ENCODE results near the gene GIMAP7.
"Not testable (repeated sequence)": the region's sequence is repeated elsewhere in the genome, so short reads cannot be mapped to it uniquely, and the experiment has no call there.

The GIMAP7 gene

DNA sequence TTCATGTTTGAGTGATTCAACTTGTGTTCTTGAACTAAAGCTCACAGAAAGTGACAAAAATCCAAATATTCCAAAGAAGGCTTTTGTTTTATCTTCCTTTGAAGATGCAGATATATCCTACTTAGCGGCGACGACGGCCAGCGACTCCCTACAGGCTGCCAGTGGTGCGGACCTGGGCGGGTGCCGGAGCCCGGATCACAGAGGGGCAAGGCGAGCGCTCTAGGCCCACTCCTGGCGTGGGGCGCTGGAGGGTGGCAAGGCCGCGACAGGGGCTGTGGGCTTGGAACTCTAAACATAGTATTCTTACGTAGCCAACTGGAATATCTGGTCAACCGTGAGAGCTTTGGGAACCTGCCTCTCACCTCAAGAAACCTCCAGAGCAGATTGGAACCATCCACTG, 914 bp upstream of the GIMAP7 start:
- no peak for DNase-seq (ENCODE audit: low spot score)

DNA sequence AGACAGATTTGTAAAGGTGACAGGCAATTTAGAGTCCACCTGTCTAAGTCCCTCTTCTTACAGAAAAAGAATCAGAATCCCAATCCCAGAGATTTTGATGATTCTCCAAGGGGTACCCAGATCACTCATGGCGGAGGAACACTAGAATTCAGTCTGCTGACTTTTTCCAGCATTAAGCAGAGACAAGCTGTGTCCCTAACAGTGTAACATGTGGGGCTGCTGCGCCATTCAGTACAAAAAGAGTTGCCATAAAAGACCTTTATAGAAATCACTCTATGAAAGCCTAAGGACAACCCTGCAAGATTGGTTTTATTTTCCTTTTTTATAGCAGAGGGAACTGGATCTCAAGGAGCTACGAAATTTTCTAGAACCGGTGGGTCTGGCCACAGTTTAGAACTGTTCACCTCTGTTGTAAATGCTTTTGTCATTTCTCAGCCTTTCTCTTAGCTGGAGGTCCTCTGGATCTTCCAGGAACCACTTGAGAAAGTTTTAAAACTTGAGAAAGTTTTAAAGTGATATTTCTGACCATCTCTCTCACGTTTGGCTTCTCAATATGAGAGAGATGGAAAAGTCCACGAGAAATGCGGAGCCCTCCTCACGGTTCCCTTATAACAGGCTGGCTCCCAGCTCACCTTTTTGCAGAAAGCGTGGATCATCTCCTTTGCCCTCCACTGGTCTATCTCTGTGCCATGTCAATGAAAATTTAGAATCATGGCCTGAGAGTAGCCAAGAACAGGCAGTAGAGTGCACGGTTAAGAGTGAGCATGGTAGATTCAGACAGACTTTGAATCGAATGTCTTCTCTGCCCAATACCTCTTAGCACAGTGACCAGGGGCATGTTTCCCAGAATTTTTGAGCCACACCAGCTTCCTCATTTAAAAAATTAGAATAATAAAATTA, 826 bp downstream of the GIMAP7 start:
- no peak for DNase-seq (ENCODE audit: low spot score)

DNA sequence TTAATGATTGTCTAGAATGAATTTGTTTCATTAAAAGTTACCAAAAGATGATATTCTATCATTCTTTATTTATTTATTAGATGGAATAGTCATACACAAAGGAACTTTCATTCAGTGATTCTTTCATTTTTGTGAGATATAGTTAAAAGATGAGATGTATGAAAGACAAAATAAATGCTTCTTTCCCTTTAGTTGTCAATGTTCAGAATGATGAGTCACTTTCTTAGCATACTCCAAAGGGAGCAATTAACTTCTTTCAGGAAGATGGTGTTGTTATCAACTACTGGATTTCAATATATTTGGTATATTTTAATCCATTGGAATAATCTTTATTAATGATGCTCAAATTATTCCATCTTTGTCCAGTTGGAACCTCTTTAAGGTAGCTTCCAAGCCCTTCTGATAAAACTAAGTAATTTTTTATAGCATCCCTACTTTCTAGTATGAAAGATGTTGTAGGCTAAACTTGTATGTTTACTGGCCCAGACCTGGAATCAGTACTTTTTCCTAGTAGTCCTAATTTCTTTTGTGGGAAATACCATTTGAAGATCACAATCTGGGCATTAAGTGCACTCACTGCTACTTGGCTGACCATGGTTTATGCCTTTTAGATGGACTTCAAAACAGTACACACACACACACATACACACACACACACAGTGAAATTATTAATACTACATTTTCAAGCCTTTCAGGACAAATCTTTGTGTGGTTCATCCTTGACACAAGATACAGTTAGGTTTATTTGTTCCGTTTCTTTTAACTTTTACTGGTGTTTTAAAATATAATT, 2.5 kb downstream of the GIMAP7 start:
- no peak for DNase-seq (ENCODE audit: low spot score)

DNA sequence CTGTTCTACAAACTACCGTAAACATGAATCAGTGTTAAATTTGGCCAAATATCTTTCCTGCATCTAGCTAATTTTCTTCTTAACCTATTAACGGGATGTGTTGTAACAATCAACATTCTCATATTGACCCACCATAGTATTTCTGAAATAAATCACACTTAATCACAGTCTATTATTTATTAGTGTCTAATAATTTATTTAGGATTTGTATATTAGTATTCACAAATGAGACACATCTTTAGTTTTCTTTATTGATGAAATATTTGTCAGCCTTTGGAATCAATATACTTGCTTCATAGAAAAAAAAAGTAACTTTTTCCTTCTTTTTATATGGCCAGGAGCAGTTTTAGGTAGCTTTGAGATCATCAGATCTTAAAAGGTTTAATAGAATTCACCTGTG, 4.6 kb downstream of the GIMAP7 start:
- no peak for DNase-seq (ENCODE audit: low spot score)

GRCh38 chr7:150520145-150520544, 5.5 kb downstream of the GIMAP7 start:
- DNase-seq (ENCODE audit: low spot score), result no peak

- not testable (repeated sequence) for DNase-seq (ENCODE audit: low spot score)
These were observed 8.3 kb downstream of the GIMAP7 start for GRCh38 chr7:150522931-150523330.

GRCh38 chr7:150524018-150524417, 9.3 kb downstream of the GIMAP7 start:
- no peak for DNase-seq (ENCODE audit: low spot score)

- DNase-seq (ENCODE audit: low spot score), result no peak
These were observed 17.0 kb downstream of the GIMAP7 start for GRCh38 chr7:150531704-150532103.

- DNase-seq (ENCODE audit: low spot score), result no peak
These were observed 23.6 kb downstream of the GIMAP7 start for GRCh38 chr7:150538259-150538658.

- no peak for DNase-seq (ENCODE audit: low spot score)
These were observed 38.5 kb downstream of the GIMAP7 start for GRCh38 chr7:150553163-150553562.

GRCh38 chr7:150556521-150557138, 42.0 kb downstream of the GIMAP7 start:
- no peak for DNase-seq (ENCODE audit: low spot score)

DNA sequence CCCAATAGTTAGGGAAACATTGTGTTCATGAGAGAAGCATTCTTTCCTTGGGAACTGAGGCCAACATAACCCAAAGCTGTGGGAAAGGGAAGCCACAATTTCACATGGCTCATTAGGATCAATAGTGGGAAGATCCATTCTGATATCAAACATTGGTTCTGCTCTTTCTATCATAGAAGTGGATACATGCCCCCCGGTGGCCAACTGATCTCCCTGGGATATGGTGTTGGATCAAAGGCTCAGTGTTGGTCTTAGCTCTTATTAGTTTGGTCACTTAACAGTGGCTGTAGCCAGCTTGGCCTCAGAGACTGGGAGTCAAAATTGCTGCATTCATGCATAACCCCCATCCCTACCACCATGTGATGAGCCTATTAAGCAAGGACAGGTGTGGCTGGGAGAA, 45.8 kb downstream of the GIMAP7 start:
- no peak for DNase-seq (ENCODE audit: low spot score)

GRCh38 chr7:150562919-150563318, 48.2 kb downstream of the GIMAP7 start:
- DNase-seq (ENCODE audit: low spot score), result no peak

DNA sequence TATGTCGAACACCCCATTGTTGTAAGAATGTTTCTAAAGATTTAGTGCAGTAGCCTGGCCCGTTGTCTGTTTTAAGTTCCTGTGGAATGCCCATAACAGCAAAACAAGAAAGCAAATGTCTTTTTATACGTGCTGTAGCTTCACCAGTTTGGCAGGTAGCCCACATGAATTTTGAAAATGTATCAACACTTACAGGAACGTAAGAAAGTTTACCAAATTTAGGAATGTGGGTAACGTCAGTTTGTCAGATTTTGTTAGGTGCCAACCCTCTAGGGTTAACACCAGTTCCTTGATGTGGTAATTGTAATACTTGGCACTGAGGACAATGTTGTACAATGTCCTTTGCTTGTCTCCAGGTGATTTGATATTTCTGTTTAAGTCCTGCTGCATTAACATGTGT, 49.3 kb downstream of the GIMAP7 start:
- DNase-seq (ENCODE audit: low spot score), result no peak

DNA sequence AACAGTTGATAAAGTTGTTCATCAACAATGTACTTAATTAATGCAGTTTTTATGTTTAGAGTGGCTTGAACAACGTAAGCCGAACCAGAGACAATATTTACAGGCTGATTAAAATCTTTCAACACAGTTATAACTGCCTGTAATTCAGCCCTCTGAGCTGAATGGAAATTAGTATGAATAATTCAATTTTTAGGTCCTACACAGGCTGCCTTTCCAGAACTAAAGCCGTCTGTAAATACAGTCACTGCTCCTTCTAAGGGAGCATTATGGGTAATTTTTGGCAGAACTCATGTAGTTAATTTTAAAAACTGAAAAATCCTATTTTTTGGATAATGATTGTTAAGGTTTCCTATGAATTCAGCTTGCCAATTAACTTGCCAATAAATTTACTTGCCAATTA, 49.9 kb downstream of the GIMAP7 start:
- DNase-seq (ENCODE audit: low spot score), result no peak

GRCh38 chr7:150565239-150565638, 50.6 kb downstream of the GIMAP7 start:
- no peak for DNase-seq (ENCODE audit: low spot score)

- no peak for DNase-seq (ENCODE audit: low spot score)
These were observed 51.5 kb downstream of the GIMAP7 start for GRCh38 chr7:150566123-150566522.

- DNase-seq (ENCODE audit: low spot score), result no peak
These were observed 51.9 kb downstream of the GIMAP7 start for GRCh38 chr7:150566572-150566971.

- no peak for DNase-seq (ENCODE audit: low spot score)
These were observed 52.5 kb downstream of the GIMAP7 start, which contains the start of gene GIMAP4 for GRCh38 chr7:150567169-150567568. Gene GIMAP4 (plus strand): TSS chr7:150567390. CDS start chr7:150569902, 2,512 bp downstream.

DNA sequence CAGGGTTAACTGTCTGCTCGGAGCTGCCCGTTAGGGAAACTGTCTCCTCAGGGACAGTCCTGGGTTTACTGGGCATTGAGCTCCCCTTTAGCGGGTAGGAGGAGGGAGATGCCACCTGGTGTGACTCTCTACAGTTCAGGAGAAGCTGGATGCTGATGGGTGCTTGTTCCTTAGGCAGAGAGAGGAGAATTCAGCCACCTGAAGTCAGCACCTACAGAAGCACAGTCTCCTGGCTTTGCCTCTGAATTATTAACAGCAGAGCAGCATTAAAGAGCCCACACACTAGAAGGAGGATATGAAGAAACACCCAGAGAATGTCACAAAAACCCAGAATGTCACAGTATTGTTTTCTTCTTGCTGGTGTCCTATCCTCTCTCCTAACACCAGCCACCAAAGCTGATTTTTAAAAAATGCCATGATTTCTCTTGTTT, 53.2 kb downstream of the GIMAP7 start:
- no peak for DNase-seq (ENCODE audit: low spot score)

DNA sequence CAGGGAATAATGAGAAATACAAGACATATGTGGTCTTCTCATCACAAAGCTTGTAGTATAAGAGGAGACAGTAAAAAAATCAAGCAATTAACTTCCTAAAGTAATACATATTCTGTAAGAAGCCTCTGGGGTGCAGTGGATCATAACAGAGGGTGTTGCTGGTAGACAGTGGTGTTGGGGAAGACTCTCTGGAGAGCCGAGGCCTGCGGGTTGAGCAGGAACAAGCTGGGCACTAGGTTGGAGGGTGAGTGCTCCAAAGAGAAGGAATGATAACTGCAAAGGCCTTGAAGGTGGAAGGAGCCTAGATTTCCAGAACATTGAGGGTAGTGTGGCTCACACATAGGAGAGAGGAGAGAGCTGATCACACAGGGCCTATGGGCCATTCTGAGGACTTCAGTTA, 54.0 kb downstream of the GIMAP7 start:
- DNase-seq (ENCODE audit: low spot score), result no peak

DNA sequence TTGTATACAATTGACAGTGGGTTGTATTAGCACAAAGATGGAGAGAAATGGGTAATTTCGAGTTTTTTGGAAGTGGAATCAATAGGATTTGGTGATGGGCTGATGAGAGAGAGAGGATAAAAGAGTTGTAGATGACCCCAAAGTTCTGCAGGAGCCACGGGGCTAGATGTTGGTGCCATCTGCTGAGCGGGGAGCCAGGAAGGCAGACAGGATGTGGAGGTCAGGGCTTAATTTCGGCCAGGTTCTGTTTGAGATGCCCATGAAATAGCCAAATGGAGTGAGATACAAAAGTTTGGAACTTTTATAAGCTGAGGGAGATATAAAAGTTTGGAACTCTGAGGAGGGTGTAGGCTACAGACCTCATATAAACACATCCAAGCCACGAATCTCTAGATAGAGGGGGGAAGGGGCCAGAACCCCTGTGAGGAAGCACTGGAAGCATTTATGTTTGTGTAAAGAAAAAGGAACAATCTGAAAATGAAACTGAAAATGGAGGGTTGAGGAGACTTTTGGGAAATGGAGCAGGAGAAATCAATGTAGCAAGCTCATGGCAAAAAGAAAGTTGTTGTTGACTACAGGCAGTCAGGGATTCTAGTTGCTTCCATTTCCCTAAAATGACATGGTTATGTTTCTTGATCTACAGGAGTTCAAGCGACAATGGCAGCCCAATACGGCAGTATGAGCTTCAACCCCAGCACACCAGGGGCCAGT, 54.7 kb downstream of the GIMAP7 start:
- DNase-seq (ENCODE audit: low spot score), result no peak

Measured in hepatic stellate cell (primary cell).